GM04503 (cell line): ENCODE data around the gene TMC6.
"Not testable (repeated sequence)": the region's sequence is repeated elsewhere in the genome, so short reads cannot be mapped to it uniquely, and the experiment has no call there.

Experiments used
- DNase-seq: peaks from one replicate; pipeline ENCODE4 v3.0.0-alpha.2; 2012; ENCODE audit warnings: low read depth

Gene TMC6

GRCh38 chr17:78075545-78075944, 53.0 kb downstream of the TMC6 start:
- DNase-seq, result no peak

- no peak for DNase-seq
Measured at GRCh38 chr17:78075011-78075410, 53.5 kb downstream of the TMC6 start.

DNA sequence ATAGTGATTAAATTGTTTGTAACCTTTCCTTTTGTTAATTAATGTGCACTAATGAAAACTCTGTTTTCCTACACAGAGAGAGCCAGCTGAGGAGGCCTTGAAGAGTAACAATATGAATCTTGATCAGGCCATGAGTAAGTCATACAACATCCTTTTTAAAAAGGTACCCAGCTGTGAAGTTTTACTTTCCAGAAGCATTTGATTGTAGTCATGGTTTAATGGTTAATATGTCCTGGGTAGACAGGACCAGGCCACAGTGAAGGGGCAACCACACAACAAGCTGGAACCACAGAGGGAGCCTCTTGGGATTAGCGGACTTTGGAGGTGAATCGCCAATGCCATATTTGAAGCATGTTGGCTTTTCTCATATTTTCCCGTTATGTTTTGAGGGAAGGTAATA, 55.6 kb downstream of the TMC6 start:
- no peak for DNase-seq

GRCh38 chr17:78069695-78070094, 58.9 kb downstream of the TMC6 start:
- DNase-seq, result no peak

GRCh38 chr17:78066976-78067375, 61.6 kb downstream of the TMC6 start:
- not testable (repeated sequence) for DNase-seq

- DNase-seq, result no peak
Measured at GRCh38 chr17:78064708-78065107, 63.8 kb downstream of the TMC6 start.

- no peak for DNase-seq
Measured at GRCh38 chr17:78063489-78063888, 65.1 kb downstream of the TMC6 start.

DNA sequence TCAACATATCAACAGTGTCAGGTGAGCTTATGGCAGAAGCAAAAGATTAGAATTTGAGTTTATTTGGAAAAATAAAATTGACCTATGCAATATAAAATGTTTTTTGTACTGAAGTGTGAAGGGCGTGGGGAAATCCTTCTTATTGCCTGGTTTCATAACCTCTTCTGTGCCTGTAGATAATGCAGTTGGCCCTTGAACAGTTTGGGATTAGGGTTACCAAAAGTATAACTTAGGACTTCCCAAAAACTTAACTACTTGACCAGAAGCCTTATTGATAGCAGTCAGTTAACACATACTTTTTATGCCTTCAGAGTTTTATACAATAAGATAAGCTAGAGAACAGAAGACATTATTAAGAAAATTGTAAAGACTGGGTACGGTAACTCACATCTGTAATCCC, 66.0 kb downstream of the TMC6 start:
- no peak for DNase-seq
